IMR-90 (cell line): ENCODE measurements around the gene PIMREG. TPM values are rescaled to one million over a fixed set of nuclear protein-coding genes. Genes with fewer than 3 reads are reported as not detected.

Experiments used
- ATAC-seq: fragments of 200-7000 bp; cut with Tn5 transposase; 2 replicates; pipeline ENCODE4 v1.9.1; 2020; ENCODE audit warnings: low read depth, mild to moderate bottlenecking, moderate library complexity
- BruUV-seq: library from RNA; stranded (reverse); fragments of 400-500 nt; replicated peaks from 2 replicates; lab custom pipeline; 2021; lab: Mats Ljungman, UMichigan
- CTCF ChIA-PET: fragments of 300-600 bp; formaldehyde crosslinking; extraction: SDS; loops from one replicate; lab custom pipeline; 2021; ENCODE audit warnings: antibody characterized with exemption; lab: Yijun Ruan, JAX
- POLR2A ChIA-PET: fragments of 300-600 bp; sonication (Branson Sonifier 250); formaldehyde crosslinking; loops from one replicate; lab custom pipeline; 2022; ENCODE audit warnings: antibody characterized with exemption; ENCODE audit not compliant: unreplicated experiment; lab: Charles Lee
- DNase-seq: peaks from one replicate; pipeline ENCODE4 v3.0.0; 2013
- H2AFZ ChIP-seq: replicated peaks from 2 replicates; pipeline ENCODE3; 2013; ENCODE audit warnings: low read length, mild to moderate bottlenecking; ENCODE audit not compliant: poor library complexity
- H2AK5ac ChIP-seq: 2 replicates; pipeline ENCODE4 v1.6.1; 2013; ENCODE audit warnings: low read depth, low read length, inconsistent platforms
- H2AK9ac ChIP-seq: replicated peaks from 2 replicates; pipeline ENCODE3; 2013; ENCODE audit warnings: mild to moderate bottlenecking, low read depth, low read length, moderate library complexity; ENCODE audit not compliant: poor library complexity
- H2BK120ac ChIP-seq: 2 replicates; pipeline ENCODE4 v1.6.1; 2013; ENCODE audit warnings: low read depth, low read length, inconsistent platforms
- H2BK15ac ChIP-seq: 3 replicates; pipeline ENCODE4 v1.6.1; 2013; ENCODE audit warnings: low read depth, low read length, inconsistent platforms
- H2BK20ac ChIP-seq: 2 replicates; pipeline ENCODE4 v1.6.1; 2013; ENCODE audit warnings: low read depth, mild to moderate bottlenecking, inconsistent platforms, low read length, moderate library complexity
- H2BK5ac ChIP-seq: 2 replicates; pipeline ENCODE4 v1.6.1; 2013; ENCODE audit warnings: mild to moderate bottlenecking, low read depth, low read length, inconsistent platforms; ENCODE audit not compliant: poor library complexity, severe bottlenecking
- H3K14ac ChIP-seq: replicated peaks from 2 replicates; pipeline ENCODE4 v1.6.1; 2013; ENCODE audit warnings: low read depth, low read length, inconsistent platforms
- H3K18ac ChIP-seq: 2 replicates; pipeline ENCODE4 v1.6.1; 2013; ENCODE audit warnings: low read depth, low read length, control low read depth
- H3K23ac ChIP-seq: 2 replicates; pipeline ENCODE4 v1.6.1; 2013; ENCODE audit warnings: low read depth, low read length, inconsistent platforms
- H3K27ac ChIP-seq: 2 replicates; pipeline ENCODE4 v1.5.1; 2013; ENCODE audit warnings: mild to moderate bottlenecking, control low read depth, low read length; ENCODE audit not compliant: insufficient read depth
- H3K27me3 ChIP-seq: 2 replicates; pipeline ENCODE4 v1.6.1; 2013; ENCODE audit warnings: low read length; ENCODE audit not compliant: control insufficient read depth, insufficient read depth
- H3K36me3 ChIP-seq: 2 replicates; pipeline ENCODE4 v1.6.1; 2013; ENCODE audit warnings: low read length, mixed read lengths; ENCODE audit not compliant: control insufficient read depth, insufficient read depth
- H3K4ac ChIP-seq: 2 replicates; pipeline ENCODE4 v1.6.1; 2013; ENCODE audit warnings: low read depth, low read length, inconsistent platforms
- H3K4me1 ChIP-seq: 2 replicates; pipeline ENCODE4 v1.6.1; 2013; ENCODE audit warnings: low read length, mixed read lengths; ENCODE audit not compliant: control insufficient read depth, insufficient read depth
- H3K4me2 ChIP-seq: 2 replicates; pipeline ENCODE4 v1.6.1; 2013; ENCODE audit warnings: low read depth, mild to moderate bottlenecking, control low read depth, low read length, moderate library complexity
- H3K4me3 ChIP-seq: 2 replicates; pipeline ENCODE4 v1.5.1; 2013; ENCODE audit warnings: low read depth, mild to moderate bottlenecking, control low read depth, low read length, moderate library complexity; ENCODE audit not compliant: insufficient read depth
- H3K56ac ChIP-seq: 2 replicates; pipeline ENCODE4 v1.6.1; 2013; ENCODE audit warnings: low read length, inconsistent platforms; ENCODE audit not compliant: insufficient read depth; ENCODE audit errors: extremely low read depth
- H3K79me1 ChIP-seq, 2 experiments: 2 replicates each; pipeline ENCODE4 v1.6.1; 2013; ENCODE audit warnings: low read length in 2 of 2, inconsistent platforms in 1 of 2, low read depth in 1 of 2
- H3K9ac ChIP-seq: 2 replicates; pipeline ENCODE4 v1.6.1; 2013; ENCODE audit warnings: low read depth, low read length, control low read depth
- H3K9me1 ChIP-seq: 2 replicates; pipeline ENCODE4 v1.6.1; 2013; ENCODE audit warnings: low read length, inconsistent platforms; ENCODE audit not compliant: insufficient read depth
- H3K9me3 ChIP-seq: 2 replicates; pipeline ENCODE4 v1.6.1; 2013; ENCODE audit warnings: low read length; ENCODE audit not compliant: control insufficient read depth, insufficient read depth
- H4K20me1 ChIP-seq: 2 replicates; pipeline ENCODE4 v1.6.1; 2013; ENCODE audit warnings: low read length, inconsistent platforms; ENCODE audit not compliant: insufficient read depth
- H4K5ac ChIP-seq: 2 replicates; pipeline ENCODE4 v1.6.1; 2013; ENCODE audit warnings: mild to moderate bottlenecking, low read depth, low read length, control low read depth
- H4K8ac ChIP-seq, 2 experiments: 2 replicates each; pipeline ENCODE4 v1.6.1; 2013; ENCODE audit warnings: low read depth in 2 of 2, low read length in 2 of 2, control low read depth in 1 of 2, inconsistent platforms in 1 of 2
- H4K91ac ChIP-seq: 2 replicates; pipeline ENCODE4 v1.6.1; 2013; ENCODE audit warnings: low read depth, low read length, inconsistent platforms; ENCODE audit not compliant: insufficient read depth
- BHLHE40 ChIP-seq: fragments of 150-350 bp; IDR thresholded peaks from 2 replicates; pipeline ENCODE4 v1.6.1; 2016; ENCODE audit warnings: mild to moderate bottlenecking, low read depth, low read length
- CEBPB ChIP-seq: IDR thresholded peaks from 2 replicates; pipeline ENCODE4 v1.6.1; 2012; ENCODE audit warnings: low read depth, low read length, improper control_type of control experiment
- CHD1 ChIP-seq: IDR thresholded peaks from 2 replicates; pipeline ENCODE4 v1.6.1; 2012; ENCODE audit warnings: low read depth, low read length, improper control_type of control experiment
- FOS ChIP-seq: fragments of 150-350 bp; IDR thresholded peaks from 2 replicates; pipeline ENCODE4 v1.6.1; 2016; ENCODE audit warnings: low read depth, low read length
- MAFK ChIP-seq: IDR thresholded peaks from 2 replicates; pipeline ENCODE4 v1.6.1; 2012; ENCODE audit warnings: low read depth, low read length, improper control_type of control experiment
- MAZ ChIP-seq: IDR thresholded peaks from 2 replicates; pipeline ENCODE4 v1.6.1; 2012; ENCODE audit warnings: low read depth, mild to moderate bottlenecking, low read length, improper control_type of control experiment, moderate library complexity, borderline replicate concordance
- MXI1 ChIP-seq: IDR thresholded peaks from 2 replicates; pipeline ENCODE4 v1.6.1; 2012; ENCODE audit warnings: low read depth, mild to moderate bottlenecking, low read length, moderate library complexity, borderline replicate concordance
- NFE2L2 ChIP-seq: fragments of 150-350 bp; IDR thresholded peaks from 2 replicates; pipeline ENCODE4 v1.6.1; 2016; ENCODE audit warnings: low read depth, mild to moderate bottlenecking, low read length
- POLR2A ChIP-seq: IDR thresholded peaks from 2 replicates; pipeline ENCODE4 v1.6.1; 2012; ENCODE audit warnings: mild to moderate bottlenecking, low read depth, low read length
- RAD21 ChIP-seq: IDR thresholded peaks from 2 replicates; pipeline ENCODE4 v1.6.1; 2012; ENCODE audit warnings: low read length, improper control_type of control experiment
- RCOR1 ChIP-seq: IDR thresholded peaks from 2 replicates; pipeline ENCODE4 v1.6.1; 2012; ENCODE audit warnings: mild to moderate bottlenecking, low read length, improper control_type of control experiment; ENCODE audit not compliant: insufficient replicate concordance
- RFX5 ChIP-seq: IDR thresholded peaks from 2 replicates; pipeline ENCODE4 v1.8.0; 2012; ENCODE audit warnings: low read depth, mild to moderate bottlenecking, low read length, moderate library complexity
- SMC3 ChIP-seq: fragments of 150-350 bp; IDR thresholded peaks from 2 replicates; pipeline ENCODE4 v1.6.1; 2016; ENCODE audit warnings: low read depth, mild to moderate bottlenecking, antibody characterized with exemption, low read length, moderate library complexity
- whole genome bisulfite sequencing, 2 experiments: methylation state at CpG; one replicate each; pipeline versions ENCODE4 v1.1.5 to v1.1.7; 2013; ENCODE audit warnings: missing lambda C conversion rate in 2 of 2; ENCODE audit not compliant: insufficient read length in 1 of 2; ENCODE audit errors: extremely low coverage in 2 of 2; 5-methylcytosine and 5-hydroxymethylcytosine counted together
- dilution Hi-C: fragments of 300-500 bp; cut with HindIII; formaldehyde crosslinking; loops from one replicate; pipeline ENCODE4 v1.14.3; 2018; ENCODE audit warnings: low sequenced_read_pairs; ENCODE audit not compliant: unreplicated experiment
- in situ Hi-C: fragments of 300-500 bp; cut with MboI; formaldehyde crosslinking; loops from 3 replicates; pipeline ENCODE4 v1.14.3; 2019; ENCODE audit warnings: low sequenced_read_pairs, inconsistent platforms, mixed read lengths
- intact Hi-C: fragments of 100-400 bp; cut with micrococcal nuclease; formaldehyde crosslinking; loops from 2 replicates; pipeline ENCODE4 v1.10.0; 2022
- polyA plus RNA-seq, 3 experiments: library from polyadenylated mRNA; depleted of rRNA; stranded (reverse); fragments of >200 nt; gene quantifications; 2 replicates each; pipeline ENCODE4 v1.2.3, GENCODE V29; 2012; ENCODE audit warnings: low replicate concordance in 1 of 3
- total RNA-seq: library from RNA; depleted of rRNA; stranded (reverse); fragments of >200 nt; gene quantifications from 2 replicates; pipeline ENCODE4 v1.2.3, GENCODE V29; 2012
- TF ChIP-seq, protein P1 (sequence below): fragments of 150-350 bp; IDR thresholded peaks from 2 replicates; pipeline ENCODE4 v1.6.1; 2017; ENCODE audit warnings: mild to moderate bottlenecking, antibody characterized with exemption, low read length, low read depth
- TF ChIP-seq, protein P2 (sequence below): conservative IDR thresholded peaks from 2 replicates; pipeline ENCODE4 v1.5.1; 2012; ENCODE audit warnings: mild to moderate bottlenecking, low read depth, low read length, improper control_type of control experiment
- TF ChIP-seq, protein P3 (sequence below): fragments of 150-350 bp; IDR thresholded peaks from 2 replicates; pipeline ENCODE4 v1.6.1; 2016; ENCODE audit warnings: low read depth, mild to moderate bottlenecking, low read length, moderate library complexity, borderline replicate concordance

The PIMREG gene
- total and polyA plus RNA-seq, 2 of the 4 experiments (the other 2 are of a cell fraction), result 21.5 to 25.9 TPM

DNA sequence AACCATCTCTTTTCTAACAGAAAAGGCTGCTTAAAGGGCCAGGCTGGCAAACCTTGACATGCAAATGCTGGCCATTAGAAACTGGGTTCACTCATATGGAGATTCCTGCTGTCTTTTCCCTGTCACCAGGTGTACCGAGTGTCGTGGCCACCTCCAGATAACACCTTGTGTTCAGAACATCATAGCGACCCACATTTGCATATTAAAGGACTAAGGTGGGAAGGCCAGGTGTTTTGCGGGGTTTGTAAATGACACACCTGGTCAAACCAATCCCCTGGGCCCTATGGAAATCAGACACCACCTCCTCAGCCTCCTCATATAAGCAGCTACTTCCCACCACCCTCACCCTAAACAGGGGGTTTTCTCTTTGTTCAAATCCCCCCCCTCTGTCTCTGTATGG is 6.8 kb upstream of the PIMREG start:
- BruUV-seq, result no TSS peak
- Histone ChIP-seq H3K18ac (no peak overlapping the region), H2BK5ac (no peak overlapping the region), H3K4me1 (no peaks in the 10 kb centered on the region), H3K23ac (no peak overlapping the region), H3K9me3 (no peaks in the 10 kb centered on the region), H3K36me3 (no peaks in the 10 kb centered on the region), H2AK9ac (no peak overlapping the region), H3K4ac (no peak overlapping the region), H4K5ac (no peak overlapping the region), H3K27me3 (peaks cover 10% of the 10 kb centered on the region), H3K9me1 (no peaks in the 10 kb centered on the region; the same call in 1 of the 2 replicates), H2BK120ac (no peak overlapping the region), H3K79me1 (no peaks in the 10 kb centered on the region), H4K8ac (no peak overlapping the region), H2BK20ac (no peak overlapping the region), H3K56ac (no peak overlapping the region), H2BK15ac (no peak overlapping the region), H2AK5ac (no peak overlapping the region), H3K9ac (no peak overlapping the region), H4K91ac (no peak overlapping the region), H3K4me2 (no peak overlapping the region), H3K14ac (no peak overlapping the region), H4K20me1 (no peaks in the 10 kb centered on the region), H2AFZ (no peak overlapping the region), H3K4me3 (no peak overlapping the region), H3K27ac (no peak overlapping the region)
- no peak for ATAC-seq
- in situ Hi-C loops (loop anchor here (25.0 kb wide), 1 partner anchor 1200 kb away; the partner anchor contains the start of gene SCIMP), intact Hi-C loops (loop anchor here (10.0 kb wide), 1 partner anchor 1193 kb away; no protein-coding TSS in a partner anchor), dilution Hi-C loops (no loop called here)
- 0% methylated on average over 1 of the region's 4 CpGs; no CpG with 5 or more reads in 1 of the 2 experiments for WGBS, 2 experiments
- CTCF ChIA-PET, result no interaction called here
- no peak for DNase-seq
- POLR2A ChIA-PET, result no interaction called here
- no peak for TF ChIP-seq CEBPB
- TF ChIP-seq NFE2L2, result no peak
- no peak for TF ChIP-seq MAFK
- TF ChIP-seq POLR2A, result no peak
- no peak for TF ChIP-seq CHD1
- TF ChIP-seq, protein P1, sequence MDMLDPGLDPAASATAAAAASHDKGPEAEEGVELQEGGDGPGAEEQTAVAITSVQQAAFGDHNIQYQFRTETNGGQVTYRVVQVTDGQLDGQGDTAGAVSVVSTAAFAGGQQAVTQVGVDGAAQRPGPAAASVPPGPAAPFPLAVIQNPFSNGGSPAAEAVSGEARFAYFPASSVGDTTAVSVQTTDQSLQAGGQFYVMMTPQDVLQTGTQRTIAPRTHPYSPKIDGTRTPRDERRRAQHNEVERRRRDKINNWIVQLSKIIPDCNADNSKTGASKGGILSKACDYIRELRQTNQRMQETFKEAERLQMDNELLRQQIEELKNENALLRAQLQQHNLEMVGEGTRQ, result no peak
- no peak for TF ChIP-seq SMC3
- TF ChIP-seq, protein P2, sequence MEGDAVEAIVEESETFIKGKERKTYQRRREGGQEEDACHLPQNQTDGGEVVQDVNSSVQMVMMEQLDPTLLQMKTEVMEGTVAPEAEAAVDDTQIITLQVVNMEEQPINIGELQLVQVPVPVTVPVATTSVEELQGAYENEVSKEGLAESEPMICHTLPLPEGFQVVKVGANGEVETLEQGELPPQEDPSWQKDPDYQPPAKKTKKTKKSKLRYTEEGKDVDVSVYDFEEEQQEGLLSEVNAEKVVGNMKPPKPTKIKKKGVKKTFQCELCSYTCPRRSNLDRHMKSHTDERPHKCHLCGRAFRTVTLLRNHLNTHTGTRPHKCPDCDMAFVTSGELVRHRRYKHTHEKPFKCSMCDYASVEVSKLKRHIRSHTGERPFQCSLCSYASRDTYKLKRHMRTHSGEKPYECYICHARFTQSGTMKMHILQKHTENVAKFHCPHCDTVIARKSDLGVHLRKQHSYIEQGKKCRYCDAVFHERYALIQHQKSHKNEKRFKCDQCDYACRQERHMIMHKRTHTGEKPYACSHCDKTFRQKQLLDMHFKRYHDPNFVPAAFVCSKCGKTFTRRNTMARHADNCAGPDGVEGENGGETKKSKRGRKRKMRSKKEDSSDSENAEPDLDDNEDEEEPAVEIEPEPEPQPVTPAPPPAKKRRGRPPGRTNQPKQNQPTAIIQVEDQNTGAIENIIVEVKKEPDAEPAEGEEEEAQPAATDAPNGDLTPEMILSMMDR, result no peak
- TF ChIP-seq RAD21, result no peak
- no peak for TF ChIP-seq RFX5
- TF ChIP-seq BHLHE40, result no peak
- no peak for TF ChIP-seq RCOR1
- TF ChIP-seq, protein P3, sequence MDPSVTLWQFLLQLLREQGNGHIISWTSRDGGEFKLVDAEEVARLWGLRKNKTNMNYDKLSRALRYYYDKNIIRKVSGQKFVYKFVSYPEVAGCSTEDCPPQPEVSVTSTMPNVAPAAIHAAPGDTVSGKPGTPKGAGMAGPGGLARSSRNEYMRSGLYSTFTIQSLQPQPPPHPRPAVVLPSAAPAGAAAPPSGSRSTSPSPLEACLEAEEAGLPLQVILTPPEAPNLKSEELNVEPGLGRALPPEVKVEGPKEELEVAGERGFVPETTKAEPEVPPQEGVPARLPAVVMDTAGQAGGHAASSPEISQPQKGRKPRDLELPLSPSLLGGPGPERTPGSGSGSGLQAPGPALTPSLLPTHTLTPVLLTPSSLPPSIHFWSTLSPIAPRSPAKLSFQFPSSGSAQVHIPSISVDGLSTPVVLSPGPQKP, result no peak
- TF ChIP-seq MXI1, result no peak
- no peak for TF ChIP-seq FOS
- TF ChIP-seq MAZ, result no peak
